HEK293T (cell line): ENCODE results near the gene SYT7.
"Not testable (repeated sequence)": the region's sequence is repeated elsewhere in the genome, so short reads cannot be mapped to it uniquely, and the experiment has no call there.

ENCODE experiments used
- CTCF ChIA-PET: fragments of 350-600 bp; formaldehyde crosslinking; extraction: SDS; loops from one replicate; lab custom pipeline; 2021; ENCODE audit warnings: antibody characterized with exemption, inconsistent platforms; lab: Yijun Ruan, JAX
- POLR2A ChIA-PET: fragments of 350-600 bp; formaldehyde crosslinking; extraction: SDS; loops from one replicate; lab custom pipeline; 2020; ENCODE audit warnings: antibody characterized with exemption, inconsistent platforms; lab: Yijun Ruan, JAX
- DNase-seq: peaks from one replicate; pipeline ENCODE4 v3.0.0; 2012; ENCODE audit warnings: mixed read lengths; ENCODE audit errors: extremely low spot score
- ARNT ChIP-seq: fragments of 450-650 bp; IDR thresholded peaks from 2 replicates; pipeline ENCODE4 v1.6.1; 2017; ENCODE audit warnings: mild to moderate bottlenecking
- BHLHE40 ChIP-seq: fragments of 450-650 bp; IDR thresholded peaks from 2 replicates; pipeline ENCODE4 v1.6.1; 2016; ENCODE audit warnings: mild to moderate bottlenecking, moderate library complexity, borderline replicate concordance
- CTBP1 ChIP-seq: fragments of 450-650 bp; IDR thresholded peaks from 2 replicates; pipeline ENCODE4 v1.6.1; 2016; ENCODE audit warnings: borderline replicate concordance
- ELF4 ChIP-seq: fragments of 450-650 bp; IDR thresholded peaks from 2 replicates; pipeline ENCODE4 v1.6.1; 2017; ENCODE audit warnings: antibody characterized with exemption
- FOXA1 ChIP-seq: fragments of 450-650 bp; IDR thresholded peaks from 2 replicates; pipeline ENCODE4 v1.6.1; 2016; ENCODE audit warnings: mild to moderate bottlenecking
- FOXK2 ChIP-seq: fragments of 450-650 bp; IDR thresholded peaks from 2 replicates; pipeline ENCODE4 v1.6.1; 2016; ENCODE audit warnings: mild to moderate bottlenecking
- FOXM1 ChIP-seq: fragments of 450-650 bp; IDR thresholded peaks from 2 replicates; pipeline ENCODE4 v1.6.1; 2017; ENCODE audit warnings: mild to moderate bottlenecking, borderline replicate concordance
- HDGF ChIP-seq: fragments of 450-650 bp; IDR thresholded peaks from 2 replicates; pipeline ENCODE4 v1.6.1; 2017; ENCODE audit warnings: antibody characterized with exemption, borderline replicate concordance
- L3MBTL2 ChIP-seq: fragments of 450-650 bp; conservative IDR thresholded peaks from 2 replicates; pipeline ENCODE4 v1.6.1; 2016; ENCODE audit warnings: mild to moderate bottlenecking
- LEF1 ChIP-seq: fragments of 450-650 bp; IDR thresholded peaks from 2 replicates; pipeline ENCODE4 v1.6.1; 2017; ENCODE audit warnings: mild to moderate bottlenecking, borderline replicate concordance
- NFRKB ChIP-seq: fragments of 450-650 bp; IDR thresholded peaks from 2 replicates; pipeline ENCODE4 v1.6.1; 2016; ENCODE audit warnings: mild to moderate bottlenecking, moderate library complexity
- SP1 ChIP-seq: fragments of 450-650 bp; IDR thresholded peaks from 2 replicates; pipeline ENCODE4 v1.6.1; 2017
- SUZ12 ChIP-seq: fragments of 450-650 bp; IDR thresholded peaks from 2 replicates; pipeline ENCODE4 v1.6.1; 2016; ENCODE audit warnings: mild to moderate bottlenecking
- TARDBP ChIP-seq: fragments of 450-650 bp; IDR thresholded peaks from 2 replicates; pipeline ENCODE4 v1.6.1; 2016
- ZNF384 ChIP-seq: fragments of 450-650 bp; IDR thresholded peaks from 2 replicates; pipeline ENCODE4 v1.6.1; 2016
- TF ChIP-seq, protein P1 (sequence below): fragments of 450-650 bp; IDR thresholded peaks from 2 replicates; pipeline ENCODE4 v1.6.1; 2016

SYT7 gene

DNA sequence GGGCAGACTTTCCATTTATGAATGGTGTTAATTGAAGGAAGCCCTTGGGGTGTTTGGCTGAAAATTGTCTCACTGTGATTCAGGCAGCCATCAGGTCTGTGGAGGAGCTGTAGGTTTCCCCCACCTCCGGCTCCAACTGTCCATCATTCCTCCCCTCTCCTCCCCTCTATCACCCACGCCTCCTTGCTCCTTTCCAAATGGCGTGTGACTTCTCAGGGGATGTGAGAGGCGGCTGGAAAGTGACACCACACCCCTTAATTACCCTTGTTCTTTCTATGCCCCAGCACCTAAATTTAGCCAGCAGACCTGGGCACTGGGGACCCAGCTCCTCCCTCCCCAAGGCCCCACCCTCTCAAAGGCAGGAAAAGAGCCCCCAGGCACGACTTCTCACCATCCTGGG is 38.1 kb upstream of the SYT7 start:
- DNase-seq: no peak
- TF ChIP-seq ARNT (no peak), FOXM1 (no peak), FOXK2 (no peak), ZNF384 (no peak), FOXA1 (no peak), L3MBTL2 (no peak), HDGF (no peak), BHLHE40 (no peak), SUZ12 (no peak), ELF4 (no peak), SP1 (no peak), CTBP1 (no peak)
- TF ChIP-seq, protein P1, sequence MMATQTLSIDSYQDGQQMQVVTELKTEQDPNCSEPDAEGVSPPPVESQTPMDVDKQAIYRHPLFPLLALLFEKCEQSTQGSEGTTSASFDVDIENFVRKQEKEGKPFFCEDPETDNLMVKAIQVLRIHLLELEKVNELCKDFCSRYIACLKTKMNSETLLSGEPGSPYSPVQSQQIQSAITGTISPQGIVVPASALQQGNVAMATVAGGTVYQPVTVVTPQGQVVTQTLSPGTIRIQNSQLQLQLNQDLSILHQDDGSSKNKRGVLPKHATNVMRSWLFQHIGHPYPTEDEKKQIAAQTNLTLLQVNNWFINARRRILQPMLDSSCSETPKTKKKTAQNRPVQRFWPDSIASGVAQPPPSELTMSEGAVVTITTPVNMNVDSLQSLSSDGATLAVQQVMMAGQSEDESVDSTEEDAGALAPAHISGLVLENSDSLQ: no peak
- ChIA-PET POLR2A (no interaction called here), CTCF (interaction anchor here (1.1 kb wide), 1 partner anchor 9 kb away, joined by 3 read pairs; no protein-coding TSS in a partner anchor)

DNA sequence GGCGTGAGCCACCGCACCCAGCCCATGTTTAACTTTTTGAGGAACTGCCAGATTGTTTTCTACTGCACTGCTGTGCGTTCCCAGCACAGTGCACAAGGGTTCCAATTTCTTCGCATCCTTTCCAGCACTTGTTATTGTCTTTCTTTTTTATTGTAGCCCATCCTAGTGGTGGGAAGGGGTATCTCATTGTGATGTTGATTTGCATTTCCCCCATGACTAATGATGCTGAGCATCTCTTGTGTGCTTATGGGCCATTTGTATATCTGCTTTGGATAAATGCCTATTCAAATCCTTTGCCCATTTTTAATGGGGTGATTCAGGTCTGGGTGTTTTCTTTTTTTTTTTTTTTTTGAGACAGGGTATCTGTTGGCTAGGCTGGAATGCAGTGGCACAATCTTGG is 36.6 kb upstream of the SYT7 start:
- no peak for TF ChIP-seq L3MBTL2
- no peak for TF ChIP-seq FOXA1
- no peak for TF ChIP-seq CTBP1
- no peak for TF ChIP-seq NFRKB
- TF ChIP-seq, protein P1: no peak
- TF ChIP-seq ARNT: no peak
- TF ChIP-seq ELF4: no peak
- no peak for TF ChIP-seq SP1
- TF ChIP-seq TARDBP: no peak
- TF ChIP-seq LEF1: no peak
- TF ChIP-seq FOXM1: no peak
- TF ChIP-seq HDGF: no peak
- TF ChIP-seq SUZ12: no peak
- no peak for TF ChIP-seq FOXK2
- no peak for TF ChIP-seq BHLHE40
- no peak for TF ChIP-seq ZNF384
- no peak for DNase-seq
- ChIA-PET CTCF (no interaction called here), POLR2A (no interaction called here)

DNA sequence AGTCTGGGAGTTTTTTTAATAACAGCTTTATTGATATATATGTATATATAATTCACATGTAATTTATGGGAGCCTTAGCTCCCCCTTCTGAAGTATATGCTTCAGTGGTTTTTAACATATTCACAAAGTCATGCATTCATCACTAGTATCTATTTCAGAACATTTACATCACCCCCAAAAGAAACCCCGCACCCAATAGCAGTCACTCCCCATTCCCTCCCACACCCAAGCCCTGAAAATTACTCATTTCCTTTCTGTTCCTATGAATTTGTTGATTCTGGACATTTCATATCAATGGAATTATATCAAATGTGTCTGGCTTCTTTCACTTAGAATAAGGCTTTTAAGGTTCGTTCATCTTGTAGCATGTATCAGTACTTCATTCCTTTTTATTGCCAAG is 35.6 kb upstream of the SYT7 start:
- TF ChIP-seq SP1 (no peak), ARNT (no peak), FOXA1 (no peak), ZNF384 (no peak), SUZ12 (no peak)
- DNase-seq: no peak
- ChIA-PET POLR2A (no interaction called here), CTCF (no interaction called here)

DNA sequence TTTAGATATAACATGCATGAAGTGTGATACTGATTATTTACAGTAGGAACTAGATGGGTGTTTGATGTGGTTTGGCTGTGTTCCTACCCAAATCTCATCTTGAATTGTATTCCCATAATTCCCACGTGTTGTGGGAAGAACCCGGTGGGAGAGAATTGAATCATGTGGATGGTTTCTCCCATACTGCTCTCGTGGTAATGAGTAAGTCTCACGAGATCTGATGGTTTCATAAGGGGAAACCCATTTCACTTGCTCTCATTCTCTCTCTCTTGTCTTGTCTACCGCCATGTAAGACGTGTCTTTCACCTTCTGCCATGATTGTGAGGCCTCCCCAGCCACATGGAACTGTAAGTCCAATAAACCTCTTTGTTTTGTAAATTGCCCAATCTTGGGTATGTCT is 33.9 kb upstream of the SYT7 start:
- POLR2A ChIA-PET, DNase-seq, CTCF ChIA-PET: not testable (repeated sequence)

DNA sequence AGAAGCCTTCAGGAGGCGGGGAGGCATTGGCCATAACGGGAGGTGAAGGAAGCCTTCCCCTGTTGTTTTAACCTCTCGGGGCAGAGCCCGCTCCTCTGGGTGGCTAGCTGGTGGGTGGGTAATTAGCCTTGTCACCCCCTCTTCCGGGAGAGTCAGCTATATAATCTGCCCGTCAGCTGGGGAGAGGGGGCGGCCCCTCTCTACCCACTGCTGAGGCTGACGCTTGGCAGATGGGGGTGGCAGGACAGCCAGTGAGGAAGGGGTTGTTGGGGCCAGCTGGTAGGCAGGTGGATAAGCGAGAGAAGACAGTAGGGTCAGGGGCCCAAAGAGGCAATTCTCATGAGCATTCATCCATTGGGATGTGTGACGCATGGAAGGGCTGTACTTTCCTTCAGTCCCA is 33.0 kb upstream of the SYT7 start:
- POLR2A ChIA-PET: no interaction called here
- no peak for TF ChIP-seq CTBP1
- TF ChIP-seq BHLHE40: no peak
- TF ChIP-seq LEF1: no peak
- no peak for TF ChIP-seq HDGF
- no peak for TF ChIP-seq SP1
- TF ChIP-seq L3MBTL2: no peak
- TF ChIP-seq SUZ12: no peak
- TF ChIP-seq FOXA1: no peak
- CTCF ChIA-PET: interaction anchor here (1.1 kb wide), 2 partner anchors 14 to 25 kb away, joined by 4 to 6 read pairs; no protein-coding TSS in a partner anchor
- DNase-seq: no peak

DNA sequence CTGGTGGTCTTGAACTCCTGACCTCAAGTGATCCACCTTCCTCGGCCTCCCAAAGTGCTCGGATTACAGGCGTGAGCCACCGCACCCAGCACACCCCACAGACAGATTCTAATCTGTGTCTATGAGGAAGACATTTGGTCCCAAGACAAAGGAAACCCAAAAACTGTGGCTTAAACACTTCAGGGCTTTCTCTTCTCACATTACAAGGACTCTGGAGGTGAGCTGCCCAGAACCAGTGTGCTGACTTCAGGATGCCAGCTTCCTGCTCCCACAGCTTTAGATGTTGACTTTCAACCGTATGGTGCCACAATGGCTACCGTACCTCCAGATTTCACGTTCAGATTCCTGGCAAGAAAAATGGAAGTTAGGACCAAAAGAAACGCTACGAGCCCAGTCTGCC is 32.2 kb upstream of the SYT7 start:
- ChIA-PET POLR2A (no interaction called here), CTCF (interaction anchor here (1.1 kb wide), 2 partner anchors 15 to 26 kb away, joined by 4 to 6 read pairs; no protein-coding TSS in a partner anchor)
- no peak for TF ChIP-seq TARDBP
- TF ChIP-seq, protein P1: no peak
- TF ChIP-seq LEF1: no peak
- TF ChIP-seq FOXM1: no peak
- no peak for TF ChIP-seq FOXA1
- no peak for TF ChIP-seq SP1
- TF ChIP-seq BHLHE40: no peak
- no peak for TF ChIP-seq FOXK2
- TF ChIP-seq HDGF: no peak
- TF ChIP-seq CTBP1: no peak
- TF ChIP-seq L3MBTL2: no peak
- TF ChIP-seq SUZ12: no peak
- no peak for TF ChIP-seq ZNF384
- TF ChIP-seq ARNT: no peak
- TF ChIP-seq ELF4: no peak
- no peak for TF ChIP-seq NFRKB
- no peak for DNase-seq

DNA sequence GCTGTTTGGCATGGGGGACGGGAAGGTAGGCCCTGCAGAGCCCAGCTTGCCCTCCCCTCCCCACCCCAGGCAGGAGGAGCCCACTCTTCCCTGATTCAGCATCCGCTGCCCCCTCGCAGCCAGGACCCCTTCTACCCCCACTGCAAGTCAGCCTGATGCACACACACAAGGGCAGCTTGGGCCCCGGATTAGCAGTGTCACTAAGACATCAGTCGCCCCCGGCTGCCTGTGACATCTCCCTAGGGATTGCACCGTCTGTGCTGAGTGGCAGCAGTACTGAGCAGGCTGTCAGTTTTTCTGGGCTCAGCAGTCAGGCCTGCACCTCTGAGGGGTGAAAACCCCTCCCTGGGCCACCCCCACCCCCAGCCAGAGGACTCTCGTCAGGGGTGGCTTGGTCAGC is 30.4 kb upstream of the SYT7 start:
- no peak for DNase-seq
- POLR2A ChIA-PET: no interaction called here
- CTCF ChIA-PET: no interaction called here
- TF ChIP-seq FOXA1 (no peak), TARDBP (no peak), NFRKB (no peak), HDGF (no peak), BHLHE40 (no peak), CTBP1 (no peak), FOXM1 (no peak), L3MBTL2 (no peak), SP1 (no peak), ARNT (no peak), ELF4 (no peak), ZNF384 (no peak), LEF1 (no peak), SUZ12 (no peak), FOXK2 (no peak)
- TF ChIP-seq, protein P1: no peak
